DOHH2 (cell line): ENCODE data around the gene BMPER.

Experiments
- H3F3A ChIP-seq: fragments of 200-600 bp; sonication (generic), shearing (Covaris generic); 2 replicates; pipeline ENCODE4 v1.6.0; 2016; ENCODE audit warnings: antibody characterized with exemption, mild to moderate bottlenecking; ENCODE audit not compliant: control insufficient read depth, insufficient read depth
- H3K27ac ChIP-seq: fragments of 200-600 bp; sonication (generic); 2 replicates; pipeline ENCODE4 v1.5.1; 2014; ENCODE audit warnings: low read depth, mild to moderate bottlenecking, low read length, moderate library complexity
- H3K27me3 ChIP-seq: fragments of 200-600 bp; sonication (generic); 2 replicates; pipeline ENCODE4 v1.6.1; 2014; ENCODE audit warnings: mild to moderate bottlenecking, low read length, mixed read lengths; ENCODE audit not compliant: control insufficient read depth
- H3K36me3 ChIP-seq: fragments of 200-600 bp; sonication (generic); 2 replicates; pipeline ENCODE4 v1.6.1; 2014; ENCODE audit warnings: mild to moderate bottlenecking, low read length, moderate library complexity, mixed read lengths; ENCODE audit not compliant: control insufficient read depth
- H3K4me1 ChIP-seq: fragments of 200-600 bp; sonication (generic); 2 replicates; pipeline ENCODE4 v1.6.1; 2014; ENCODE audit warnings: mild to moderate bottlenecking, low read length, mixed read lengths; ENCODE audit not compliant: control insufficient read depth
- H3K4me2 ChIP-seq: fragments of 200-600 bp; sonication (generic); 2 replicates; pipeline ENCODE4 v1.6.0; 2014; ENCODE audit warnings: mild to moderate bottlenecking, low read length, moderate library complexity
- H3K4me3 ChIP-seq: fragments of 200-600 bp; sonication (generic); 2 replicates; pipeline ENCODE4 v1.5.1; 2014; ENCODE audit warnings: mild to moderate bottlenecking, low read length, mixed read lengths
- H3K79me2 ChIP-seq: fragments of 200-600 bp; sonication (generic); 2 replicates; pipeline ENCODE4 v1.6.1; 2014; ENCODE audit warnings: mild to moderate bottlenecking, low read length, mixed read lengths; ENCODE audit not compliant: control insufficient read depth
- H3K9me2 ChIP-seq: fragments of 200-600 bp; sonication (generic); replicated peaks from 2 replicates; pipeline ENCODE4 v1.6.1; 2014; ENCODE audit warnings: mild to moderate bottlenecking, low read length, mixed read lengths; ENCODE audit not compliant: control insufficient read depth
- H3K9me3 ChIP-seq: fragments of 200-600 bp; sonication (generic); 2 replicates; pipeline ENCODE4 v1.6.1; 2014; ENCODE audit warnings: antibody characterized with exemption, low read length, mixed read lengths; ENCODE audit not compliant: control insufficient read depth, insufficient read depth
- H4K20me1 ChIP-seq: fragments of 200-600 bp; sonication (generic); 2 replicates; pipeline ENCODE4 v1.6.0; 2014; ENCODE audit warnings: low read depth, mild to moderate bottlenecking, antibody characterized with exemption, low read length, moderate library complexity; ENCODE audit not compliant: control insufficient read depth, insufficient read depth
- CTCF ChIP-seq: fragments of 200-600 bp; sonication (generic); IDR thresholded peaks from one replicate; pipeline ENCODE4 v1.5.1; 2014; ENCODE audit warnings: antibody characterized with exemption, mild to moderate bottlenecking, low read depth, low read length; ENCODE audit not compliant: poor library complexity, severe bottlenecking
- EZH2phosphoT487 ChIP-seq: fragments of 200-600 bp; sonication (generic); IDR thresholded peaks from 2 replicates; pipeline ENCODE4 v1.6.1; 2017; ENCODE audit warnings: borderline replicate concordance, mild to moderate bottlenecking, antibody characterized with exemption, low read length, moderate library complexity, mixed read lengths

The BMPER gene

GRCh38 chr7:33904681-33905388 lies 504 bp upstream of the BMPER start:
- Histone ChIP-seq H3K4me1 (no peaks in the 10 kb centered on the region), H3F3A (no peaks in the 10 kb centered on the region), H3K27me3 (peaks cover 12% of the 10 kb centered on the region; the same call in 1 of the 2 replicates), H3K79me2 (no peaks in the 10 kb centered on the region), H3K9me3 (peaks cover 4% of the 10 kb centered on the region), H4K20me1 (no peaks in the 10 kb centered on the region), H3K27ac (no peak overlapping the region), H3K4me2 (no peak overlapping the region), H3K4me3 (no peak overlapping the region), H3K9me2 (no peaks in the 10 kb centered on the region), H3K36me3 (no peaks in the 10 kb centered on the region)
- TF ChIP-seq EZH2phosphoT487, result no peak
- no peak for TF ChIP-seq CTCF

GRCh38 chr7:33906697-33907096 lies 1.4 kb downstream of the BMPER start:
- H3K4me2 ChIP-seq, result no peak overlapping the region
- H4K20me1 ChIP-seq, result no peaks in the 10 kb centered on the region
- H3K27ac ChIP-seq, result no peak overlapping the region
- H3K9me3 ChIP-seq, result peaks cover 4% of the 10 kb centered on the region
- H3K9me2 ChIP-seq, result no peaks in the 10 kb centered on the region
- no peaks in the 10 kb centered on the region for H3F3A ChIP-seq
- no peak for TF ChIP-seq EZH2phosphoT487
- TF ChIP-seq CTCF, result no peak
- H3K36me3 ChIP-seq, result no peaks in the 10 kb centered on the region
- H3K27me3 ChIP-seq, result peaks cover 12% of the 10 kb centered on the region; the same call in 1 of the 2 replicates
- H3K4me1 ChIP-seq, result no peaks in the 10 kb centered on the region
- no peak overlapping the region for H3K4me3 ChIP-seq
- H3K79me2 ChIP-seq, result no peaks in the 10 kb centered on the region

GRCh38 chr7:33907625-33908024 lies 2.3 kb downstream of the BMPER start:
- no peak overlapping the region for H3K27ac ChIP-seq
- H3K36me3 ChIP-seq, result no peaks in the 10 kb centered on the region
- no peak for TF ChIP-seq CTCF
- TF ChIP-seq EZH2phosphoT487, result no peak
- H3K4me1 ChIP-seq, result no peaks in the 10 kb centered on the region
- no peaks in the 10 kb centered on the region for H3K79me2 ChIP-seq
- no peak overlapping the region for H3K4me3 ChIP-seq
- H4K20me1 ChIP-seq, result no peaks in the 10 kb centered on the region
- no peak overlapping the region for H3K4me2 ChIP-seq
- H3K9me3 ChIP-seq, result peaks cover 4% of the 10 kb centered on the region
- H3K27me3 ChIP-seq, result peaks cover 12% of the 10 kb centered on the region; the same call in 1 of the 2 replicates
- H3K9me2 ChIP-seq, result no peaks in the 10 kb centered on the region
- H3F3A ChIP-seq, result no peaks in the 10 kb centered on the region
